DMS53 treated with DMSO at 0.1 percent for 48 hours (cell line): Measurements from ENCODE around the gene HEATR9.

ENCODE experiments used
- DNase-seq: peaks from one replicate; lab custom pipeline; 2025; ENCODE audit not compliant: unreplicated experiment; lab: John Stamatoyannopoulos, UW

The HEATR9 gene

GRCh38 chr17:35866341-35866950 lies 2.2 kb downstream of the HEATR9 start:
- DNase-seq = no peak

- no peak for DNase-seq
Observed at GRCh38 chr17:35865412-35866340, 3.0 kb downstream of the HEATR9 start.

- DNase-seq = no peak
Observed at GRCh38 chr17:35864853-35865252, 3.8 kb downstream of the HEATR9 start.

GRCh38 chr17:35856603-35857002 lies 12.1 kb downstream of the HEATR9 start:
- DNase-seq = no peak

- DNase-seq = no peak
Observed at GRCh38 chr17:35855965-35856364, 12.7 kb downstream of the HEATR9 start.

GRCh38 chr17:35849469-35850348 lies 19.0 kb downstream of the HEATR9 start:
- DNase-seq = peak; percentile 33

GRCh38 chr17:35847633-35848373 lies 20.9 kb downstream of the HEATR9 start:
- no peak for DNase-seq

GRCh38 chr17:35847006-35847405 lies 21.7 kb downstream of the HEATR9 start:
- no peak for DNase-seq

GRCh38 chr17:35846055-35846809 lies 22.5 kb downstream of the HEATR9 start:
- DNase-seq = no peak

GRCh38 chr17:35844547-35844946 lies 24.1 kb downstream of the HEATR9 start:
- DNase-seq = no peak

GRCh38 chr17:35843698-35844097 lies 25.0 kb downstream of the HEATR9 start:
- no peak for DNase-seq

- DNase-seq = no peak
Observed at GRCh38 chr17:35842239-35842638, 26.5 kb downstream of the HEATR9 start.

- no peak for DNase-seq
Observed at GRCh38 chr17:35841505-35841904, 27.2 kb downstream of the HEATR9 start.

- DNase-seq = no peak
Observed at GRCh38 chr17:35841101-35841500, 27.6 kb downstream of the HEATR9 start.

- no peak for DNase-seq
Observed at GRCh38 chr17:35825206-35825605, 43.5 kb downstream of the HEATR9 start.

GRCh38 chr17:35821308-35821707 lies 47.4 kb downstream of the HEATR9 start:
- no peak for DNase-seq

- no peak for DNase-seq
Observed at GRCh38 chr17:35819455-35819854, 49.2 kb downstream of the HEATR9 start.

- no peak for DNase-seq
Observed at GRCh38 chr17:35817196-35817595, 51.5 kb downstream of the HEATR9 start.

GRCh38 chr17:35816723-35817122 lies 52.0 kb downstream of the HEATR9 start:
- DNase-seq = no peak

GRCh38 chr17:35812456-35812855 lies 56.2 kb downstream of the HEATR9 start:
- DNase-seq = no peak
